ENCODE results near the gene SH2D2A. TPM values are rescaled to one million over a fixed set of nuclear protein-coding genes. Genes with fewer than 3 reads are reported as not detected.
"Not testable (repeated sequence)": the region's sequence is repeated elsewhere in the genome, so short reads cannot be mapped to it uniquely, and the experiment has no call there.

The SH2D2A gene
- total and polyA plus RNA-seq, 2 experiments from 2014 or later, result 0.43 TPM; not detected in 1

- DNase-seq, result peak; percentile 46
- H3K9ac ChIP-seq, result peak overlapping the region; percentile 100
- WGBS, 2 experiments (ENCODE audit: low coverage in 1 of 2, low lambda C conversion rate in 2 of 2, missing lambda C conversion rate in 2 of 2), result 3 to 4% methylated on average over 14 of the region's 14 CpGs
Observed at GRCh38 chr1:156766298-156767100, 50.1 kb downstream of the SH2D2A start.

GRCh38 chr1:156765666-156766065, 51.0 kb downstream of the SH2D2A start:
- Histone ChIP-seq H3K4me2 (ENCODE audit: unreplicated experiment) (peak overlapping the region; percentile 97), H4K20me1 (ENCODE audit: insufficient read depth) (no peaks in the 10 kb centered on the region), H3K27me3 (replicated peaks; ENCODE audit: insufficient read depth) (no peaks in the 10 kb centered on the region), H3K9me2 (ENCODE audit: insufficient read depth) (no peaks in the 10 kb centered on the region), H3K4me1 (ENCODE audit: insufficient read depth) (peaks cover 24% of the 10 kb centered on the region), H3K9ac (peak overlapping the region; percentile 100), H3K9me3 (ENCODE audit: low read depth) (no peaks in the 10 kb centered on the region), H3K27ac (peak overlapping the region; percentile 93; the same call in 1 of the 2 replicates), H3K4me3 (peak overlapping the region; percentile 100), H2AFZ (peak overlapping the region; percentile 95), H3K36me3 (ENCODE audit: low read depth) (0 out of 2 replicates have a peak, but pooled peaks cover 4% of the 10 kb centered on the region), H3F3A (ENCODE audit: insufficient read depth) (no peaks in the 10 kb centered on the region; the same call in 1 of the 2 replicates), H3K79me2 (ENCODE audit: insufficient read depth) (peaks cover 46% of the 10 kb centered on the region)
- no peak for TF ChIP-seq EZH2 (IDR thresholded peaks at IDR 0.05; ENCODE audit: insufficient read depth, poor library complexity, severe bottlenecking)
- no peak for TF ChIP-seq EZH2phosphoT487 (IDR thresholded peaks at IDR 0.05; ENCODE audit: insufficient read depth, low read depth)
- in situ Hi-C loops (cut with MboI), result no loop called here
- DNase-seq, result no peak
- 98% methylated on average over 5 of the region's 5 CpGs for WGBS, 2 experiments (ENCODE audit: low coverage in 1 of 2, low lambda C conversion rate in 2 of 2, missing lambda C conversion rate in 2 of 2)

More at GRCh38 chr1:156766298-156767100, 50.1 kb downstream of the SH2D2A start:
- Histone ChIP-seq H2AFZ (peak overlapping the region; percentile 95), H3K36me3 (ENCODE audit: low read depth) (0 out of 2 replicates have a peak, but pooled peaks cover 5% of the 10 kb centered on the region), H3K4me3 (peak overlapping the region; percentile 100), H3F3A (ENCODE audit: insufficient read depth) (no peaks in the 10 kb centered on the region; the same call in 1 of the 2 replicates), H3K27ac (peak overlapping the region; percentile 93), H3K4me1 (ENCODE audit: insufficient read depth) (peaks cover 26% of the 10 kb centered on the region), H3K79me2 (ENCODE audit: insufficient read depth) (peaks cover 55% of the 10 kb centered on the region), H4K20me1 (ENCODE audit: insufficient read depth) (no peaks in the 10 kb centered on the region), H3K27me3 (replicated peaks; ENCODE audit: insufficient read depth) (no peaks in the 10 kb centered on the region), H3K4me2 (ENCODE audit: unreplicated experiment) (peak overlapping the region; percentile 97), H3K9me2 (ENCODE audit: insufficient read depth) (no peaks in the 10 kb centered on the region), H3K9me3 (ENCODE audit: low read depth) (no peaks in the 10 kb centered on the region)
- TF ChIP-seq EZH2phosphoT487 (IDR thresholded peaks at IDR 0.05; ENCODE audit: insufficient read depth, low read depth) (no peak), EZH2 (IDR thresholded peaks at IDR 0.05; ENCODE audit: insufficient read depth, poor library complexity, severe bottlenecking) (no peak)
- in situ Hi-C loops (cut with MboI), result no loop called here

- H3K79me2 ChIP-seq (ENCODE audit: insufficient read depth), result peaks cover 41% of the 10 kb centered on the region
- H3K4me2 ChIP-seq (ENCODE audit: unreplicated experiment); H4K20me1 ChIP-seq (ENCODE audit: insufficient read depth); H3K27me3 ChIP-seq (replicated peaks; ENCODE audit: insufficient read depth); H3K9me2 ChIP-seq (ENCODE audit: insufficient read depth); in situ Hi-C loops (cut with MboI); H3K9me3 ChIP-seq (ENCODE audit: low read depth); H3K4me3 ChIP-seq; H3K27ac ChIP-seq; H3K9ac ChIP-seq; DNase-seq; H3F3A ChIP-seq (ENCODE audit: insufficient read depth); H3K36me3 ChIP-seq (ENCODE audit: low read depth); H2AFZ ChIP-seq: not testable (repeated sequence)
- H3K4me1 ChIP-seq (ENCODE audit: insufficient read depth), result peaks cover 18% of the 10 kb centered on the region
- 90 to 98% methylated on average over 3 to 15 of the region's 15 CpGs for WGBS, 2 experiments (ENCODE audit: low coverage in 1 of 2, low lambda C conversion rate in 2 of 2, missing lambda C conversion rate in 2 of 2)
Observed at GRCh38 chr1:156765136-156765535, 51.5 kb downstream of the SH2D2A start.

GRCh38 chr1:156760796-156761104, 55.9 kb downstream of the SH2D2A start:
- no peak overlapping the region for H3K9ac ChIP-seq
- no peak overlapping the region for H3K4me3 ChIP-seq
- DNase-seq, result no peak
- no peaks in the 10 kb centered on the region for H3K9me3 ChIP-seq (ENCODE audit: low read depth)
- no peak overlapping the region for H2AFZ ChIP-seq
- H3F3A ChIP-seq (ENCODE audit: insufficient read depth), result peaks cover 7% of the 10 kb centered on the region; the same call in 1 of the 2 replicates
- H3K27ac ChIP-seq, result no peak overlapping the region
- no peaks in the 10 kb centered on the region for H3K27me3 ChIP-seq (replicated peaks; ENCODE audit: insufficient read depth)
- H4K20me1 ChIP-seq (ENCODE audit: insufficient read depth), result no peaks in the 10 kb centered on the region
- WGBS, 2 experiments (ENCODE audit: low coverage in 1 of 2, low lambda C conversion rate in 2 of 2, missing lambda C conversion rate in 2 of 2), result 80 to 84% methylated on average over 4 of the region's 4 CpGs
- H3K79me2 ChIP-seq (ENCODE audit: insufficient read depth), result peaks cover 11% of the 10 kb centered on the region
- H3K4me1 ChIP-seq (ENCODE audit: insufficient read depth), result 0 out of 2 replicates have a peak, but pooled peaks cover 2% of the 10 kb centered on the region
- H3K4me2 ChIP-seq (ENCODE audit: unreplicated experiment), result no peak overlapping the region
- no peaks in the 10 kb centered on the region for H3K9me2 ChIP-seq (ENCODE audit: insufficient read depth)
- TF ChIP-seq EZH2 (IDR thresholded peaks at IDR 0.05; ENCODE audit: insufficient read depth, poor library complexity, severe bottlenecking), result no peak
- no peak for TF ChIP-seq EZH2phosphoT487 (IDR thresholded peaks at IDR 0.05; ENCODE audit: insufficient read depth, low read depth)
- H3K36me3 ChIP-seq (ENCODE audit: low read depth), result no peaks in the 10 kb centered on the region
- in situ Hi-C loops (cut with MboI), result no loop called here
